ENCODE measurements around the gene INSM1.
A peak's percentile ranks its signal among the peaks of the same experiment; 100 is the strongest.

INSM1 gene

DNA sequence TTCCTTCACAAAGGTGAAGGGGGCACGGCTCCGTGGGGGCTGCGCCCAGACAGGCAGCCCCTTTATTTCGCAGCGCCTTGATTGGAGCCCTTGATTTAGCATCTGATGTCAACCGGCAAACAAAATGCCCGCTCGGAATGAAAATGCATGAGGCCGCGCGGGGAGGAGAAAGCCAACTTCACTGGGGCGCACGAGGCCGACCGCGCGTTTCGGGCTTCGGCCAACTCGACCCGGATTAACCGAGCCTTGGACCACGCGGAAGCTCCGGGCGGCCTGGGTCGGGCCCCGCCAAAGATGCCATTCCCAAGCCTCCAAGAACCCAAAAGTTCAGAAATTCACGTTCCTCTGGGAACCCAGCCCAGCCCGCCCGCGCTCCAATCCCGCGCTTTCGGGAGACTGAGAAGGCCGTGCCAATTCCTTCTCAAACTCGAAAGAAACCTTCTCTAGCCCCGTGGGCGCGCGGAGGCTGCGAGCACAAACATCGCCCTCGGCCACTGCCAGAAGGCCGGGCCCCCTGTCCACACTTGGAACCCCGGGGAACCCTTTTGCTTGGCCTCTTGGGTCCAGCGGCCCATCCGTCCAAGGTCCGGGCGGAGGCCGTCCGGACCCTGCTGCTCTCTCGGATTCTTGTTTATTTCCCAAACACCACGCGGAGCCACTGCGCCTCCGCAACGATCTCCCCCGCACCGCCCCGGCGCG, 879 bp upstream of the INSM1 start:
- TF ChIP-seq, protein P1, sequence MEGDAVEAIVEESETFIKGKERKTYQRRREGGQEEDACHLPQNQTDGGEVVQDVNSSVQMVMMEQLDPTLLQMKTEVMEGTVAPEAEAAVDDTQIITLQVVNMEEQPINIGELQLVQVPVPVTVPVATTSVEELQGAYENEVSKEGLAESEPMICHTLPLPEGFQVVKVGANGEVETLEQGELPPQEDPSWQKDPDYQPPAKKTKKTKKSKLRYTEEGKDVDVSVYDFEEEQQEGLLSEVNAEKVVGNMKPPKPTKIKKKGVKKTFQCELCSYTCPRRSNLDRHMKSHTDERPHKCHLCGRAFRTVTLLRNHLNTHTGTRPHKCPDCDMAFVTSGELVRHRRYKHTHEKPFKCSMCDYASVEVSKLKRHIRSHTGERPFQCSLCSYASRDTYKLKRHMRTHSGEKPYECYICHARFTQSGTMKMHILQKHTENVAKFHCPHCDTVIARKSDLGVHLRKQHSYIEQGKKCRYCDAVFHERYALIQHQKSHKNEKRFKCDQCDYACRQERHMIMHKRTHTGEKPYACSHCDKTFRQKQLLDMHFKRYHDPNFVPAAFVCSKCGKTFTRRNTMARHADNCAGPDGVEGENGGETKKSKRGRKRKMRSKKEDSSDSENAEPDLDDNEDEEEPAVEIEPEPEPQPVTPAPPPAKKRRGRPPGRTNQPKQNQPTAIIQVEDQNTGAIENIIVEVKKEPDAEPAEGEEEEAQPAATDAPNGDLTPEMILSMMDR (IDR thresholded peaks at IDR 0.05; ENCODE audit: unreplicated experiment in 3 of 3): no peak
- Mint-ChIP-seq H3K4me1 (peaks cover 22% of the 10 kb centered on the region), H3K9me3 (peaks cover 4% of the 10 kb centered on the region), H3K36me3 (ENCODE audit: low read depth) (no peaks in the 10 kb centered on the region), H3K4me3 (peak overlapping the region; percentile 71 to 78 (median 74)), H3K27me3 (ENCODE audit: low read depth) (peaks cover 84% of the 10 kb centered on the region), H3K27ac (no peak overlapping the region)

DNA sequence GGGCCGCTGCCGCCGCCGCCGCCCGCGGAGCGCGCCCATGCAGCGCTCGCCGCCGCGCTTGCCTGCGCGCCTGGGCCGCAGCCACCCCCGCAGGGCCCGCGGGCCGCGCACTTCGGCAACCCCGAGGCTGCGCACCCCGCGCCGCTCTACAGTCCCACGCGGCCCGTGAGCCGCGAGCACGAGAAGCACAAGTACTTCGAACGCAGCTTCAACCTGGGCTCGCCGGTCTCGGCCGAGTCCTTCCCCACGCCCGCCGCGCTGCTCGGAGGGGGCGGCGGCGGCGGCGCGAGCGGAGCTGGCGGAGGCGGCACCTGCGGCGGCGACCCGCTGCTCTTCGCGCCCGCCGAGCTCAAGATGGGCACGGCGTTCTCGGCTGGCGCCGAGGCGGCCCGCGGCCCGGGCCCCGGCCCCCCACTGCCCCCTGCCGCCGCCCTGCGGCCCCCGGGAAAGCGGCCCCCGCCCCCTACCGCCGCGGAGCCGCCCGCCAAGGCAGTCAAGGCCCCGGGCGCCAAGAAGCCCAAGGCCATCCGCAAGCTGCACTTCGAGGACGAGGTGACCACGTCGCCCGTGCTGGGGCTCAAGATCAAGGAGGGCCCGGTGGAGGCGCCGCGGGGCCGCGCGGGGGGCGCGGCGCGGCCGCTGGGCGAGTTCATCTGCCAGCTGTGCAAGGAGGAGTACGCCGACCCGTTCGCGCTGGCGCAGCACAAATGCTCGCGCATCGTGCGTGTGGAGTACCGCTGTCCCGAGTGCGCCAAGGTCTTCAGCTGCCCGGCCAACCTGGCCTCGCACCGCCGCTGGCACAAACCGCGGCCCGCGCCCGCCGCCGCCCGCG, 730 bp downstream of the INSM1 start:
- Mint-ChIP-seq H3K27me3 (ENCODE audit: low read depth) (peaks cover 84% of the 10 kb centered on the region), H3K36me3 (ENCODE audit: low read depth) (no peaks in the 10 kb centered on the region), H3K27ac (no peak overlapping the region), H3K4me3 (peak overlapping the region in 1 of 3 experiments; percentile 32), H3K9me3 (peaks cover 4% of the 10 kb centered on the region), H3K4me1 (peaks cover 22% of the 10 kb centered on the region)
- TF ChIP-seq, protein P1 (IDR thresholded peaks at IDR 0.05; ENCODE audit: unreplicated experiment in 3 of 3): no peak

DNA sequence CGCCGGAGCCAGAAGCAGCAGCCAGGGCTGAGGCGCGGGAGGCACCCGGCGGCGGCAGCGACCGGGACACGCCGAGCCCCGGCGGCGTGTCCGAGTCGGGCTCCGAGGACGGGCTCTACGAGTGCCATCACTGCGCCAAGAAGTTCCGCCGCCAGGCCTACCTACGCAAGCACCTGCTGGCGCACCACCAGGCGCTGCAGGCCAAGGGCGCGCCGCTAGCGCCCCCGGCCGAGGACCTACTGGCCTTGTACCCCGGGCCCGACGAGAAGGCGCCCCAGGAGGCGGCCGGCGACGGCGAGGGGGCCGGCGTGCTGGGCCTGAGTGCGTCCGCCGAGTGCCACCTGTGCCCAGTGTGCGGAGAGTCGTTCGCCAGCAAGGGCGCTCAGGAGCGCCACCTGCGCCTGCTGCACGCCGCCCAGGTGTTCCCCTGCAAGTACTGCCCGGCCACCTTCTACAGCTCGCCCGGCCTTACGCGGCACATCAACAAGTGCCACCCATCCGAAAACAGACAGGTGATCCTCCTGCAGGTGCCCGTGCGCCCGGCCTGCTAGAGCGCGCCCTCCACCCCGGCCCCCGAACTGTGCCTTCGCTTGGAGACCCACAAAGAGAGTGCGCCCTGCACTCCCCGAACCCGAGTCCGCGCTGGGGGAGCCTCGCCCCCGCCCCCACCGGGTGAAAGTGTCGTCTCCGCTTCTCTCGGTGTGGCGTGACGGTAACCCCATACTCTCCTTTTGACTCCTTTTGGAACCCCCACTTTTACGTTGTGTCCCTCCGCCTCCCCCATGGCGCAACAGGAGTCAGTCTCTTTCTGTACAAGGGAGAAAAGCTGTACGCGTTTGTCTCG, 1.6 kb downstream of the INSM1 start:
- peaks cover 22% of the 10 kb centered on the region for H3K4me1 Mint-ChIP-seq
- TF ChIP-seq, protein P1 (IDR thresholded peaks at IDR 0.05; ENCODE audit: unreplicated experiment in 3 of 3): no peak
- peaks cover 84% of the 10 kb centered on the region for H3K27me3 Mint-ChIP-seq (ENCODE audit: low read depth)
- peak overlapping the region; percentile 80 to 84 (median 83) for H3K4me3 Mint-ChIP-seq
- peaks cover 4% of the 10 kb centered on the region for H3K9me3 Mint-ChIP-seq
- no peaks in the 10 kb centered on the region for H3K36me3 Mint-ChIP-seq (ENCODE audit: low read depth)
- no peak overlapping the region for H3K27ac Mint-ChIP-seq

DNA sequence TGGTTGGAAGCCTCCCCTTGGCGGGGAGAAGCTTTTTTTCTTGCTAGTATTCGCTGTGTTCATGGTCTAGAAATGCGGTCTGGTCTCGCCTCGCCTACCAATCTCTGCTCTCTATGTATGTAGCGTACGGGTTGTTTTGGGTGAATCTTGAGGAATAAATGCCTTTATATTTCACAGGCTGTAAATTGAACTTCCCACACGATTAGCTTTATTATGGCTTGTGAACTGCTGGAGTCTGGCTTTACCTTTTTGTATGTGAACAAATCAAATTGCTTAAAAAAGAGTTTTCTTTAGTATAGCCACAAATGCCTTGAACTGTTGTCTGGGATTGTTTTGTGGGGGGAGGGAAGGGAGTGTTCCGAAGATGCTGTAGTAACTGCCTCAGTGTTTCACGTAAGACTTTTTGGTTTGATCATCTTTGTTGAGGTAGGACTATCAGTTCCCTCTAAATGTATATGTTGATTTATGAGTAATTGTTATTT, 2.2 kb downstream of the INSM1 start:
- H3K27ac Mint-ChIP-seq: no peak overlapping the region
- peaks cover 22% of the 10 kb centered on the region for H3K4me1 Mint-ChIP-seq
- TF ChIP-seq, protein P1 (IDR thresholded peaks at IDR 0.05; ENCODE audit: unreplicated experiment in 3 of 3): no peak
- peaks cover 4% of the 10 kb centered on the region for H3K9me3 Mint-ChIP-seq
- H3K36me3 Mint-ChIP-seq (ENCODE audit: low read depth): no peaks in the 10 kb centered on the region
- H3K4me3 Mint-ChIP-seq: peak overlapping the region; percentile 80 to 84 (median 83)
- H3K27me3 Mint-ChIP-seq (ENCODE audit: low read depth): peaks cover 84% of the 10 kb centered on the region

DNA sequence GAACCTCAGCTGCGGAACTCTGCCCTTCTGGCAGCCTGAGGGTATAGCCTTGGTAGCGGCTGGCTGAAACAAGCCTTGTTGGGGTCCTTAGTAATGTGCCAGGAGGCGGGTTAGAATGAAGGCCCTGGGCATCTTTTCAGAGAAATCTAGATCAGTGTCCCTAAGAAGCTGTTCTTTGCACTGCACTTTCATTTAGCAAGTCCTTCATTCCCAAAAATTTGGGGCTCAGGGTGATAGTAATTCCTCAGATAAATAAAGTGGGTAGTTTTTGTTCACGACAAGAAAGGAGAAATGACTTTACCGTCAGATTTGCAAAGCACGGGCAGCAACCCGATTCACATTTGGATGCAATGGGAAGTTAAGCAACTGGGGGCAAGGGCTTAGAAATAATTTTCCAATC, 3.2 kb downstream of the INSM1 start:
- no peak overlapping the region for H3K27ac Mint-ChIP-seq
- peaks cover 15% of the 10 kb centered on the region for H3K4me1 Mint-ChIP-seq
- peak overlapping the region in 1 of 3 experiments; percentile 64 for H3K4me3 Mint-ChIP-seq
- no peaks in the 10 kb centered on the region for H3K36me3 Mint-ChIP-seq (ENCODE audit: low read depth)
- peaks cover 4% of the 10 kb centered on the region for H3K9me3 Mint-ChIP-seq
- TF ChIP-seq, protein P1 (IDR thresholded peaks at IDR 0.05; ENCODE audit: unreplicated experiment in 3 of 3): no peak
- H3K27me3 Mint-ChIP-seq (ENCODE audit: low read depth): peaks cover 84% of the 10 kb centered on the region

All from nephron (organoid).